ENCODE results near the gene SMPD3.

DNA sequence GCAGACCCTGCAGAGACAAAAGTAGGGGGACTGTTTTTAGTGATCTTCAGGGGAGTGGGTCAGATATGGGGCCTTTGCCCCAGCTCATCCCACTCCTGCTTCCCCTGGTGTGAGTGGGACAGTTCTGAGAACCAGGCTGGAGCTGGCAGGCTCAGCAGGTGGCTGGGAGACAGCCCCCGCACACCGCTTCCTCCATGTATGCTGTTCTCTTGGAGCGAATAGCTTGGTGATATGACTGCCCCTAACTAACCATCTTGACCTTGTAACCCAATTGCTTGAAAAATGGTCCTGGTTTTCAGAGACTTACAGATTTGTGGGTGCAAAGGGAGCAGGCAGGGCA is 76.0 kb downstream of the SMPD3 start:
- TF ChIP-seq CTCF (conservative IDR thresholded peaks at IDR 0.05 in 1 of 2, IDR thresholded peaks at IDR 0.05 in 1 of 2; ENCODE audit: extremely low read depth in 1 of 2, insufficient read depth in 1 of 2, low read depth in 1 of 2, low read length in 2 of 2), result no peak
- TF ChIP-seq EZH2 (IDR thresholded peaks at IDR 0.05; ENCODE audit: borderline replicate concordance, low read length), result no peak
